Activated T-cell treated with anti-CD3 and anti-CD28 coated beads, Interleukin-2, amount 50 U/mL, for 48 hours (primary cell): ENCODE measurements around the gene LRRIQ4.

ENCODE experiments used
- DNase-seq, 2 experiments: peaks; one replicate each; pipeline ENCODE4 v3.0.0-alpha.2; 2020

LRRIQ4 gene

GRCh38 chr3:169861871-169862270, 49.2 kb downstream of the LRRIQ4 start:
- no peak for DNase-seq

- peak; percentile 79 to 81 for DNase-seq
Measured at GRCh38 chr3:169863458-169863899, 50.8 kb downstream of the LRRIQ4 start.

DNA sequence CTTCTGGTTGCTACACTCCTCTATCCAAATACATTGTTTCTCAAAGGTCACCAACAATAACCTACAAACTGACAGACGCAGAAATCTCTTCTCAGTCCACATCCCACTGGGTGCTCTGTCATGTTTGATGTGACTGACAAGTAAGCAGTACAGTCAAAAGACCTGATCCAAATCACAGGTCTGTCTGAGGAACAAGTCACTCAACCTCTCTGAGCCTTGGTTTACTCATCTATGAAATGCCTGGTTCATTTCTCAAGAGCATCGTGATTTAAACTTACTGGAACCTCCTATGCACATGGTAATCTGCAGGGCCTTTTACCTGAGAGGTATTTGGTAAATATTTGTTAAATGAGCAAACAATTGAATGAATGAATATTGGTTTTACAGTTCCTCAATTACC, 51.6 kb downstream of the LRRIQ4 start:
- DNase-seq, result no peak

- DNase-seq, result peak; percentile 33 to 38
Measured at GRCh38 chr3:169865176-169865767, 52.6 kb downstream of the LRRIQ4 start.

- DNase-seq, result no peak
Measured at GRCh38 chr3:169867584-169868210, 55.0 kb downstream of the LRRIQ4 start.

- no peak for DNase-seq
Measured at GRCh38 chr3:169868369-169868768, 55.7 kb downstream of the LRRIQ4 start.

GRCh38 chr3:169869484-169870220, 57.0 kb downstream of the LRRIQ4 start, which contains the start of gene LRRC31:
Gene LRRC31 (minus strand): TSS chr3:169869935. CDS start chr3:169869807, 128 bp downstream.
- DNase-seq, result no peak

DNA sequence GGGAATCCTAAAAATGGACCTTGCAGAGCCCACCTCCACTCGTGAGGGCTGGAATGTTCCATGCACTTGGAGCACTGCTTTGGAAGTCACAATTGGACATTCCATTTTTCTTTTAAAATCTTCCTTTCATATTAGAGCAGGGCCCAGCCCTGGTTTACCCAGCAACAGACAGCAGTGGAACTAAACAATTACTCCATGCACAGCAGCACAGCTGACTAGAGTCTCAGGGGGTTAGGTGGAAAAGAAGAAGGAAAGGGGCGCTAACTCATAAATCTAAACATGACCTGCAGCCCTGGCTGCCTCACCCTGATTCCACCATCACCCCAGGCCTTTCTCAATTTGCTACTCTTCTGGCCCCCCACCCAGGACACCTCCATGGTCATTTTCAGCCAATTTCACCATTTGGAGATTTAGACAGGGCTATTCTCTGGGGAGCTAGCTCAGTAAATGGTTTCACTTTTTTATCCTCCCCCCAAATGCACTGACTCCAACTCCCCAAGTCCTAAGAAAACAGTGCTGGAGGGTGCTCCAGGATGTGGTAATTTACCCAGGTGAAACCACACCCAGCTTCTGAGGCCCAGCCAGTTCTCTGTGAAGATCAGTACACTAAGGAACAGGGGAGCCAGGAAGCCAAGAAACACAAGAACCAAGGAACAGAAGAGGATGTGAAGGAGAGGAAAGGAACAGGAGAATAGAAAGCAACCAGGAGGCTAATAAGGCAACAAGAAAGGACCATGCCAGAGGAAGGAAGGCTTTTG, 58.6 kb downstream of the LRRIQ4 start:
- DNase-seq, result no peak

DNA sequence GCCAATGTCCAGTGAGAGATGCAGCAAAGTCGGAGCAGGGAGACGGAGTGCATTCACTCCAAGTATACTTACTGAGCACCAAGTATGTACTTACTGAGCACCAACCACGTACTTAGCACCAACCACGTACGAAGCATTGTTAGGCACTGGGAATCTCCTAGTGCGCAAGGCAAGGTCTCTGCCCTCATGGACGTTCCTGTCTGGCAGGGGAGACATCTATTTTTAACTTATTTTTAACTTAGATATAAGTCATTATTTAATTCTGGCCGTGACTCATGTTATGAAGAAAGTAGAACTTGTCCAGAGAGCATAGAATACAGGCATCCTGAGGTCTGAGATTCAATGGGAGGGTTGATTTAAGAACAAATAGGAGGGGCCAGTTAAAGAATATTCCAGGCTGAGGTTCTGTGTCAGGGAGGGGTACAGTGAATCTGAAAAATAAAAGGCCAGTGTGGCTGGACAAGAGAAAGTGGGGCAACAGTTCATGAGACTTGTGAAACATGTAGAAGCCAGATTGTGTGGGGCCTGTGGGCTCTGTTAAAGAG, 66.4 kb downstream of the LRRIQ4 start:
- DNase-seq, result no peak

DNA sequence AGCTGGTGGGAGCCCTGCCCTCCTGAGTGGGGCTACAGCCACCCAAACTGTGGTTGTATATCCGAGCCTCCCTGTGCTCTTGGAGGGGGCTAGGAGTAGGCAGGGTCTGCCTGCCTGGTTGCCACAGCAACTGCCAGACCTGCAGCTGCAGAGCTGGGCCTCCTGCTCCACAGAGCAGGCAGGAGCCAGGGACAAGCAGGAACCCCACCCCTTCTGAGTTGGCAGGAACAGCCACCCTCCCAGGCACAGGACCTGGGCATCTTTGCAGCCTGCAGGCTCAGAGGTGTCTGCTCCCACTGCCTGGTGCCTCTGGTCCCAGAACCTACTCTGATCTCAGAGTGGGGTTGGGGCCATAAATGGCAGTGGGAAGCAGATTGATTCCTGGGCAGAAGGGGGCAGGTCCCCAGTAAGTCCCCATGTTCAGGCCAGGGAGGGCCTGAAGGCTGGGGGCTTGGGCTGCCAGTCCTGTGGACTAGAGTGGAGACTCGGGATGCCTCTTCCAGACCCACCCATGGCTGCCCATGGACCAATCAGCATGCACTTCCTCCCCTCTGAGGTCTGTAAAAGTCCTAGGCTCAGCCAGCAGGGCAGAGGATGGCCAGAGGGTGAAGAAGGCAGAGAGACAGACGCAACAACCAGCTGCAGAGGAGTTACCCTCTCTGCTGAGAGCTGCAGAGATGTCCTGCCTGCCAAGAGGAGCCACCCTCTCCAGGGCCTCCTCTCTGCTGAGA, 67.3 kb downstream of the LRRIQ4 start:
- DNase-seq, result no peak

DNA sequence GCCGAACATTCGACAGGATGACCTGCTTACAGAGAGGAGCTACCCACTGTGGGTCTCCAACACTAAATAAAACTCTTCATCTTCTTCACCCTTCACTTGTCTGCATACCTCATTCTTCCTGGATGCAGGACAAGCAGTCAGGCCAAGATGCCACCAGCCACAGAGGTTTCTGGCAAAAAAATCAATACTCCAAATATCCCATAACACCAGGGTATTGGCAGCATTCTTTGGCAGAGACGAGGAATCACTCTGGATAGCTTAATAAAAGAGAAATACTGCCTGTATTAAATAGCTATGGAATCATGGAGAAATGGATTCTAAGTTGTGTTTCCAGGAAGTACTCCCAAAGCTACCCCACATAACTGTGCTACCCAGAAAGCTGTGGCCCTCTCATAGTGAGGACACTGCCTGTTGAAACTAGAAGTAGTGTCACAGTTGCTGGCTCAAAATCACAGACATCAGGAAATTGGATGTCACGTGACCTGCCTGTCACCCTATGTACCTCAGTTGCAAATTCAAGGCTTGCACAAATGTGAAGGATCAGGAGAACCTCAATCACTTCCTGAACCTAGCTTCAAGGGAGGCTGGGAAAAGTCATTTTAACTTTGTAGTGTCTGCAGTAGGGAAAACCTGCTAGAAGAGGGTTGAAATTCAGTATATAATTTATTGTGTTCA, 68.0 kb downstream of the LRRIQ4 start:
- no peak for DNase-seq

DNA sequence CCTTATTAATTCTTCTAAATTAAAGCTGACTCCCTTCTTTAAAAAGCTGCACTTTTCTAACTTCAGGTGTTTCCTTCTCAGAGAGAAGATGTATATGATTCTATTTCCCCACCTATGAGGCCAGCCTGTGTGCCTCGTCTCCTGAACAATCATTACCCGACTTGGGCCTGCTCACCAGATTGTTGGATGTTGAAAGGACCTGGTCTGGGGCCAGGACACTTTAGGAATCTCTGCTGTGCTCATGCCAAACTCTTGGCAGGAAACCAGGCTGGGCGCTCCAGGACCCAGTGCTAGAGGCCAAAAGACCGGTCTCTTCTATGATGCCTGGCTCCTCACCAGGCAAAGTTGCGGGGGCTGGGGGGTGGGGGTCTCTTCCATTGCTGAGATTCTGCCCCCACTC, 74.0 kb downstream of the LRRIQ4 start:
- no peak for DNase-seq
